Activated T-helper 1 cell treated with Interleukin-2 at 50 U/mL for 16 hours (primary cell): ENCODE data around the gene IL1F10.

ENCODE experiments used
- DNase-seq: peaks from one replicate; pipeline ENCODE4 v3.0.0-alpha.2; 2020; ENCODE audit warnings: low read depth

Gene IL1F10

GRCh38 chr2:113112871-113113270, 45.1 kb downstream of the IL1F10 start:
- DNase-seq, result no peak

- no peak for DNase-seq
Observed at GRCh38 chr2:113113807-113114206, 46.0 kb downstream of the IL1F10 start.

- DNase-seq, result no peak
Observed at GRCh38 chr2:113114224-113114945, 46.6 kb downstream of the IL1F10 start.

- DNase-seq, result no peak
Observed at GRCh38 chr2:113114996-113115395, 47.2 kb downstream of the IL1F10 start.

- DNase-seq, result no peak
Observed at GRCh38 chr2:113116100-113116958, 48.6 kb downstream of the IL1F10 start.

- DNase-seq, result no peak
Observed at GRCh38 chr2:113117541-113118262, 49.9 kb downstream of the IL1F10 start.

GRCh38 chr2:113118263-113118657, 50.5 kb downstream of the IL1F10 start:
- DNase-seq, result no peak

GRCh38 chr2:113119111-113119510, 51.3 kb downstream of the IL1F10 start:
- no peak for DNase-seq

- DNase-seq, result no peak
Observed at GRCh38 chr2:113120861-113121260, 53.1 kb downstream of the IL1F10 start.

GRCh38 chr2:113122364-113122763, 54.6 kb downstream of the IL1F10 start:
- no peak for DNase-seq

- DNase-seq, result no peak
Observed at GRCh38 chr2:113123726-113124125, 56.0 kb downstream of the IL1F10 start.

GRCh38 chr2:113124181-113124961, 56.6 kb downstream of the IL1F10 start:
- no peak for DNase-seq
